Uterus (tissue), 4 donors: ENCODE data around the gene TPM2. TPM values are rescaled to one million over a fixed set of nuclear protein-coding genes. Genes with fewer than 3 reads are reported as not detected.

Experiments
- DNase-seq, 2 donors: peaks; one replicate each; pipeline ENCODE4 v3.0.0-alpha.2; 2019 to 2020
- H3K27ac ChIP-seq, 2 donors: fragments of 200-600 bp; sonication (generic); 1 replicate in 1 of 2; 2 replicates in 1 of 2; pipeline ENCODE4 v1.5.1; 2016 to 2018
- H3K27me3 ChIP-seq, 2 donors: fragments of 200-600 bp; sonication (generic); one replicate each; pipeline ENCODE4 v1.5.1; 2018 to 2019; ENCODE audit warnings: control low read depth in 1 of 2
- H3K36me3 ChIP-seq, 2 donors: fragments of 200-600 bp; sonication (generic); one replicate each; pipeline ENCODE4 v1.5.1; 2019; ENCODE audit warnings: control low read depth in 1 of 2
- H3K4me1 ChIP-seq, 2 donors: fragments of 200-600 bp; sonication (generic); one replicate each; pipeline ENCODE4 v1.5.1; 2018 to 2019; ENCODE audit warnings: control low read depth in 1 of 2
- H3K4me3 ChIP-seq, 2 donors: fragments of 200-600 bp; sonication (generic); 1 replicate in 1 of 2; 2 replicates in 1 of 2; pipeline ENCODE4 v1.5.1; 2018 to 2019; ENCODE audit warnings: mild to moderate bottlenecking in 1 of 2
- H3K9me3 ChIP-seq, 2 donors: fragments of 200-600 bp; sonication (generic); one replicate each; pipeline ENCODE4 v1.5.1; 2019; ENCODE audit warnings: control low read depth in 1 of 2
- POLR2A ChIP-seq, 2 donors: fragments of 450-650 bp; IDR thresholded peaks; one replicate each; pipeline ENCODE4 v1.6.1; 2016; ENCODE audit warnings: antibody characterized with exemption in 2 of 2, mild to moderate bottlenecking in 1 of 2, moderate library complexity in 1 of 2
- intact Hi-C: fragments of 100-400 bp; cut with DNase I; formaldehyde crosslinking; loops from one replicate; pipeline ENCODE4 v1.15.1; 2023; ENCODE audit warnings: low total_unique reads
- total RNA-seq, 4 donors: library from RNA; depleted of rRNA in 3 of 4; stranded (reverse); fragments of >200 nt in 3 of 4; gene quantifications; one replicate each; pipeline versions ENCODE4 v1.1.0 to v1.2.4, GENCODE V29; 2014 to 2023
- TF ChIP-seq, protein P1 (sequence below), 4 experiments: fragments of 200-600 bp in 2 of 4; fragments of 450-650 bp in 2 of 4; sonication (generic) in 2 of 4; IDR thresholded peaks; one replicate each; pipeline ENCODE4 v1.5.1; 2016 to 2019; ENCODE audit warnings: antibody characterized with exemption in 4 of 4, mild to moderate bottlenecking in 2 of 4, moderate library complexity in 1 of 4
- donor health status: DM: yes; HTN: yes; CAD: no.

TPM2 gene
- total RNA-seq, result 1,000 to 10,000 TPM in 2 of 4 donors, 100 to 1,000 TPM in 2; 491 to 2,682 (median 829) TPM

DNA sequence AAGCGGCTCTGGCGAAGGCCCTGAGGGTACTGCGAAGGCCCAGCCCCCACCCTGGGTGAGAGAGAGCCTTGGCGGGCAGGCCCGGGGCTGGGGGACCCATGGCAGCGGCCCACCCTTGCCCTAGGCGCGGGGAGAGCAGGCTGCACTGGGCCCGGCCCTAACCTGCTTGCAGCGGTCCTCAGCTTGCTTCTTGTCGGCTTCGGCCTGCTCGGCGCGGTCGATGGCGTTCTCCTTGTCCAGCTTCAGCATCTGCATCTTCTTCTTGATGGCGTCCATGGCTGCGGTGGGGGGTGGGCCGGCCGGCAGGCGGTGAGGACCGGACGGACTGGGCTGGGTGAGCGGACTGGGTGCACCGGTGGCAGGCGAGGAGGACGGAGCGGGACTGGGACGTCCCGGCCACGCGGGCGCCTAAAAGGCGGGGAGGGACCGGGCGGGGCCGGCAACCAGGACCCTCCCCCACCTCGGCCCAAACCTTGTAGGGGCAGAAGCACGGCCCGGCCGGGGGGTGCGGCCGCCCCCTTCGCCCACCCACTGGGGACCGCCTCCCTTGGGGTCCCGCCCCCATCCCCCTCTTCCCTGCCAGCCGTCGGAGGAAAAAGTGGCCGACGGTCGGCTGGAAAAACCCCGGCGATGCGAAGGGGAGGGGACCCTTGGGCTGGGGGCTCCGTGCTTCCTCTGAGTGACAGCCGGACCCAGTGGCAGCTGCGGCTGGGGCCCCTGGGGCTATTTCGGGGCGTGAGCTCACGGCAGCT is at the start of gene TPM2:
TSS of gene TPM2 (minus strand) at position 384 of the 752 bp plus-strand sequence. CDS start at position 276, 108 bp downstream.
- peaks cover 0 to 4% of the 10 kb centered on the region in 2 donors for H3K4me1 ChIP-seq
- no peaks in the 10 kb centered on the region for H3K36me3 ChIP-seq
- H3K4me3 ChIP-seq, result peak within 1 kb of the TSS; percentile 57 to 71
- H3K27ac ChIP-seq, result peak within 1 kb of the TSS; percentile 93 to 98
- intact Hi-C loops, result loop anchor here (5.0 kb wide), 1 partner anchor 38 kb away; no protein-coding TSS in a partner anchor
- TF ChIP-seq, protein P1, sequence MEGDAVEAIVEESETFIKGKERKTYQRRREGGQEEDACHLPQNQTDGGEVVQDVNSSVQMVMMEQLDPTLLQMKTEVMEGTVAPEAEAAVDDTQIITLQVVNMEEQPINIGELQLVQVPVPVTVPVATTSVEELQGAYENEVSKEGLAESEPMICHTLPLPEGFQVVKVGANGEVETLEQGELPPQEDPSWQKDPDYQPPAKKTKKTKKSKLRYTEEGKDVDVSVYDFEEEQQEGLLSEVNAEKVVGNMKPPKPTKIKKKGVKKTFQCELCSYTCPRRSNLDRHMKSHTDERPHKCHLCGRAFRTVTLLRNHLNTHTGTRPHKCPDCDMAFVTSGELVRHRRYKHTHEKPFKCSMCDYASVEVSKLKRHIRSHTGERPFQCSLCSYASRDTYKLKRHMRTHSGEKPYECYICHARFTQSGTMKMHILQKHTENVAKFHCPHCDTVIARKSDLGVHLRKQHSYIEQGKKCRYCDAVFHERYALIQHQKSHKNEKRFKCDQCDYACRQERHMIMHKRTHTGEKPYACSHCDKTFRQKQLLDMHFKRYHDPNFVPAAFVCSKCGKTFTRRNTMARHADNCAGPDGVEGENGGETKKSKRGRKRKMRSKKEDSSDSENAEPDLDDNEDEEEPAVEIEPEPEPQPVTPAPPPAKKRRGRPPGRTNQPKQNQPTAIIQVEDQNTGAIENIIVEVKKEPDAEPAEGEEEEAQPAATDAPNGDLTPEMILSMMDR (IDR thresholded peaks at IDR 0.05), result peak in 1 of 4 experiments; percentile 12
- peak; percentile 68 to 94 for TF ChIP-seq POLR2A (IDR thresholded peaks at IDR 0.05)
- peak; percentile 91 to 93 for DNase-seq
- no peaks in the 10 kb centered on the region for H3K9me3 ChIP-seq
- no peaks in the 10 kb centered on the region for H3K27me3 ChIP-seq

DNA sequence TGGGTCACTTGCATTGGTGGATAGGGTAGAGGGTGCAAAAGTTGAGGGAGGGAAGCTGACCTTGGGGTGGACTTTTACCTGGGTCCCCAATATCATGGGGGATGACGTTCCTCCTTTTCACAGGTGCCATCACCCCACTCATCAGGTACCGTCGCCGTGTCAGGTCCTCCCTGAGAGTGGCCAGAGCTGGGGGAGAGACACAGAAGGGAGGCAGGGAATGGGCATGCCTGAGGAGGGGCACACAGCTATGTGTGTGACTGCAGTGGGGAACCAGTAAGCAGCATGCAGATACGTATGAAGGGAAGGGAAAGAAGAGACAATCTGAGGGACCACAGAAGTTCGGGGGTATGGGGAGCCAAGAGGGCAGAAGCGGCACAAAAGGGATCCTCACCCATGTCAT is 49.2 kb upstream of the TPM2 start:
- intact Hi-C loops, result no loop called here
- Histone ChIP-seq H3K9me3 (no peaks in the 10 kb centered on the region), H3K4me1 (no peaks in the 10 kb centered on the region), H3K36me3 (no peaks in the 10 kb centered on the region), H3K4me3 (no peak overlapping the region), H3K27me3 (no peaks in the 10 kb centered on the region), H3K27ac (no peak overlapping the region)
- no peak for DNase-seq
- TF ChIP-seq, protein P1 (IDR thresholded peaks at IDR 0.05), result no peak
- TF ChIP-seq POLR2A (IDR thresholded peaks at IDR 0.05), result no peak

DNA sequence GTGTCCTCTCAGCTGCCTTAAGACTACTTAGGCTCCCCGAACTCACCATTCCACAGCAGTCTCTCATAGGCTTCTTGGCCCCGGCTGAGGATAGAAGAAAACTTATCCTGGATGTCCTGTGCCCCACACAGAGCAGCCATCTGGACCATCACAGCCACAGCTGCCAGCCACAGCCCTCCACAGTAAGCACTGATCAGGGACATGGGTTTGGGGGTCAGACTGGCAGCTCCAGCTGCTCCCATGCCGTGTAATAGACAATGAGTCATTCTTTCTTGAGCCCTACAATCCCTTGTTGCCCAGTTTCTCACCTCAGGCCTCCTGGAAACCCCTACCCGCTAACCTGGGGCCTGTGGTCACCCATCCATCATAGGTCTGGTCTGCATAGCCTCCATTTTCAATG is 48.5 kb upstream of the TPM2 start:
- H3K4me1 ChIP-seq, result peaks cover 0 to 5% of the 10 kb centered on the region in 2 donors
- H3K9me3 ChIP-seq, result no peaks in the 10 kb centered on the region
- H3K36me3 ChIP-seq, result no peaks in the 10 kb centered on the region
- no peak for TF ChIP-seq POLR2A (IDR thresholded peaks at IDR 0.05)
- TF ChIP-seq, protein P1 (IDR thresholded peaks at IDR 0.05), result no peak
- no peaks in the 10 kb centered on the region for H3K27me3 ChIP-seq
- H3K4me3 ChIP-seq, result no peak overlapping the region
- no peak for DNase-seq
- intact Hi-C loops, result no loop called here
- no peak overlapping the region for H3K27ac ChIP-seq

DNA sequence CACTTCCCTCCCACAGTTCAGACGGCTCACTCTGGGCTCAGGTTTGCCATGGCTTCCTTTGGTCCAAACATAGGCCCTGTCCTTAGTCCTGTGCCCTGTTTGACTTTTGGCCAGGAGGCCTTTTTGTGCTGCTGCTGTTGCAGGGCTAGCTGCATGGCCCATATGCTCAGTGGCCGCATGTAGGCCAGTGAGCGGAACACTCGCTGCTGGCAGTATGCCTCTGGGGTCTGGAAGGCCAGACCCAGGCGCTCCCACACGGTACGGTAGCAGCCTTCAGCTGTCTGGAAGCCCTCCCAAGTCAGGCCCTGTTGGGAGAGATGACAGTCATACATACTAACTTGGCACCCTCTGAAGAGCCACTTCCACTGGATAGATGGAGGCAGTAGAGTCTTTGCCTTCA is 47.4 kb upstream of the TPM2 start:
- intact Hi-C loops, result no loop called here
- no peak overlapping the region for H3K4me3 ChIP-seq

DNA sequence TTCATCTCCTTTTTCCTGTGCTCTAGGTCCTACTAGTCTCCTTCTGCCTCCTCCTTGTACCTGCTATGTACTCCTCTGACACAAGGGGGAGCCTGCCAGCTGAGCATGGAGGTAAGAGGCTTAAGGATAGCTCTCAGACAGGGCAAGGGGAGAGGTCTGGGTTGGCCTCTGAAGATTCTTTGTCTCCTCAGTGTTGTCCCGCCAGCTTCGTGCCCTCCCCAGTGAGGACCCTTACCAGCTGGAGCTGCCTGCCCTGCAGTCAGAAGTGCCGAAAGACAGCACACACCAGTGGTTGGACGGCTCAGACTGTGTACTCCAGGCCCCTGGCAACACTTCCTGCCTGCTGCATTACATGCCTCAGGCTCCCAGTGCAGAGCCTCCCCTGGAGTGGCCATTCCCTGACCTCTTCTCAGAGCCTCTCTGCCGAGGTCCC is 46.5 kb upstream of the TPM2 start:
- peak in 1 of 2 donors; percentile 65 for DNase-seq
- Histone ChIP-seq H3K4me1 (peaks cover 0 to 8% of the 10 kb centered on the region in 2 donors), H3K27ac (peak overlapping the region in 1 of 2 donors; percentile 10), H3K9me3 (no peaks in the 10 kb centered on the region), H3K36me3 (no peaks in the 10 kb centered on the region), H3K27me3 (no peaks in the 10 kb centered on the region), H3K4me3 (no peak overlapping the region)
- intact Hi-C loops, result no loop called here
- no peak for TF ChIP-seq POLR2A (IDR thresholded peaks at IDR 0.05)
- TF ChIP-seq, protein P1 (IDR thresholded peaks at IDR 0.05), result peak; percentile 54 to 82 (median 67)

More for the DNA sequence above, 47.4 kb upstream of the TPM2 start:
- no peak for DNase-seq
- no peaks in the 10 kb centered on the region for H3K36me3 ChIP-seq
- no peak overlapping the region for H3K27ac ChIP-seq
- H3K27me3 ChIP-seq, result no peaks in the 10 kb centered on the region
- TF ChIP-seq, protein P1 (IDR thresholded peaks at IDR 0.05), result no peak
- TF ChIP-seq POLR2A (IDR thresholded peaks at IDR 0.05), result no peak
- H3K9me3 ChIP-seq, result no peaks in the 10 kb centered on the region
- H3K4me1 ChIP-seq, result peaks cover 0 to 8% of the 10 kb centered on the region in 2 donors
